K562 (cell line): ENCODE measurements around the gene ETHE1. TPM values are rescaled to one million over a fixed set of nuclear protein-coding genes. Genes with fewer than 3 reads are reported as not detected.

Experiments used
- ATAC-seq: fragments of 200-7000 bp; cut with Tn5 transposase; 3 replicates; pipeline ENCODE4 v1.9.1; 2020; ENCODE audit warnings: moderate library complexity
- BruUV-seq: library from RNA; stranded (reverse); fragments of 400-500 nt; replicated peaks from 2 replicates; lab custom pipeline; 2021; lab: Mats Ljungman, UMichigan
- CTCF ChIA-PET: fragments of 300-600 bp; formaldehyde crosslinking; extraction: SDS; loops from one replicate; lab custom pipeline; 2021; ENCODE audit warnings: low intra/inter-chr PET ratio; lab: Yijun Ruan, JAX
- POLR2A ChIA-PET: fragments of 300-600, 350-650 bp; sonication (Branson Sonifier 250); formaldehyde crosslinking; extraction: SDS; loops from one replicate; lab custom pipeline; 2021; ENCODE audit warnings: antibody characterized with exemption, inconsistent platforms; lab: Yijun Ruan, JAX
- DNase-seq, 4 experiments: peaks; one replicate each; pipeline versions ENCODE4 v3.0.0 to v3.0.0-alpha.2; 2011 to 2018; ENCODE audit warnings: low spot score in 3 of 4, mixed read lengths in 3 of 4; ENCODE audit errors: extremely low read depth in 1 of 4
- FAIRE-seq: peaks from 2 replicates; lab custom pipeline; 2011; peaks lifted over from hg19 to GRCh38; lab: Jason Lieb, UNC
- H2AFZ ChIP-seq: 2 replicates; pipeline ENCODE4 v1.6.0; 2011; ENCODE audit warnings: low read depth, low read length, control low read depth, inconsistent platforms
- H3K27ac ChIP-seq: fragments of 200-600 bp; 3 replicates; pipeline ENCODE4 v1.8.0; 2011; ENCODE audit warnings: low read depth, mild to moderate bottlenecking, control low read depth, inconsistent platforms, low read length, moderate library complexity, mixed read lengths; ENCODE audit errors: extremely low read depth
- H3K27me3 ChIP-seq, 2 experiments: fragments of 300-600 bp in 1 of 2; 2 replicates in 1 of 2; 3 replicates in 1 of 2; pipeline versions ENCODE4 v1.6.0 to v1.8.0; 2011; ENCODE audit warnings: inconsistent platforms in 2 of 2, low read length in 2 of 2, mild to moderate bottlenecking in 1 of 2, mixed read lengths in 1 of 2, moderate library complexity in 1 of 2; ENCODE audit not compliant: control insufficient read depth in 2 of 2, insufficient read depth in 2 of 2
- H3K36me3 ChIP-seq: fragments of 300-600 bp; 3 replicates; pipeline ENCODE4 v1.8.0; 2011; ENCODE audit warnings: mild to moderate bottlenecking, low read length, inconsistent platforms; ENCODE audit not compliant: control insufficient read depth, insufficient read depth
- H3K4me1 ChIP-seq, 2 experiments: fragments of 200-600 bp in 1 of 2; replicated peaks in 1 of 2; 2 replicates in 1 of 2; 3 replicates in 1 of 2; pipeline versions ENCODE4 v1.5.1 to v1.8.0; 2011; ENCODE audit warnings: inconsistent platforms in 2 of 2, low read length in 2 of 2, mild to moderate bottlenecking in 1 of 2, mixed read lengths in 1 of 2, moderate library complexity in 1 of 2; ENCODE audit not compliant: control insufficient read depth in 2 of 2, insufficient read depth in 2 of 2
- H3K4me2 ChIP-seq: 2 replicates; pipeline ENCODE4 v1.6.1; 2011; ENCODE audit warnings: low read length, control low read depth, inconsistent platforms, mixed read lengths; ENCODE audit not compliant: insufficient read depth
- H3K4me3 ChIP-seq: fragments of 200-600 bp; sonication (generic), shearing (Covaris generic); 2 replicates; pipeline ENCODE4 v1.5.1; 2016; ENCODE audit warnings: control low read depth, inconsistent platforms
- H3K79me2 ChIP-seq: fragments of 200-600 bp; 3 replicates; pipeline ENCODE4 v1.8.0; 2011; ENCODE audit warnings: low read length, inconsistent platforms; ENCODE audit not compliant: control insufficient read depth, insufficient read depth
- H3K9ac ChIP-seq, 2 experiments: 2 replicates each; pipeline versions ENCODE4 v1.6.0 to v1.6.1; 2011; ENCODE audit warnings: low read depth in 2 of 2, low read length in 2 of 2, control low read depth in 1 of 2, inconsistent platforms in 1 of 2, mild to moderate bottlenecking in 1 of 2, mixed read lengths in 1 of 2; ENCODE audit not compliant: insufficient read depth in 1 of 2
- H3K9me1 ChIP-seq: one replicate; pipeline ENCODE4 v1.6.0; 2011; ENCODE audit warnings: inconsistent platforms, mild to moderate bottlenecking, low read length, moderate library complexity; ENCODE audit not compliant: control insufficient read depth, insufficient read depth
- H3K9me3 ChIP-seq: replicated peaks from 2 replicates; pipeline ENCODE4 v1.5.1; 2011; ENCODE audit warnings: low read depth, low read length, inconsistent platforms; ENCODE audit not compliant: control insufficient read depth, insufficient read depth
- H4K20me1 ChIP-seq: replicated peaks from 2 replicates; pipeline ENCODE4 v1.6.1; 2011; ENCODE audit warnings: low read length, inconsistent platforms, mixed read lengths; ENCODE audit not compliant: control insufficient read depth, insufficient read depth
- ASH1L ChIP-seq: fragments of 450-650 bp; IDR thresholded peaks from 2 replicates; pipeline ENCODE4 v1.6.1; 2018; ENCODE audit warnings: borderline replicate concordance, mild to moderate bottlenecking, low read depth; ENCODE audit not compliant: partially characterized antibody
- KDM4B ChIP-seq, 2 experiments: fragments of 450-650 bp in 1 of 2; sonication (generic) in 1 of 2; IDR thresholded peaks; 2 replicates each; pipeline ENCODE4 v1.6.1; 2016 to 2017; ENCODE audit warnings: borderline replicate concordance in 2 of 2, antibody characterized with exemption in 1 of 2, low read depth in 1 of 2, mild to moderate bottlenecking in 1 of 2
- MAFK ChIP-seq: IDR thresholded peaks from 2 replicates; pipeline ENCODE4 v1.6.1; 2011; ENCODE audit warnings: low read length, improper control_type of control experiment
- NFATC3 ChIP-seq: fragments of 450-650 bp; IDR thresholded peaks from 2 replicates; pipeline ENCODE4 v1.6.1; 2017; ENCODE audit warnings: mild to moderate bottlenecking
- POLR3A ChIP-seq: IDR thresholded peaks from 2 replicates; pipeline ENCODE4 v1.6.1; 2011; ENCODE audit warnings: borderline replicate concordance, mild to moderate bottlenecking, moderate library complexity; ENCODE audit not compliant: insufficient read length, insufficient read depth; ENCODE audit errors: extremely low read depth
- TFAM ChIP-seq: fragments of 250-450 bp; sonication (Bioruptor Pico); conservative IDR thresholded peaks from 2 replicates; pipeline ENCODE4 v1.5.0; 2021; ENCODE audit warnings: mild to moderate bottlenecking, moderate library complexity
- ZNF140 ChIP-seq: fragments of 250-450 bp; sonication (Bioruptor Pico); IDR thresholded peaks from 2 replicates; pipeline ENCODE4 v1.8.0; 2021; ENCODE audit warnings: moderate library complexity, mild to moderate bottlenecking, inconsistent platforms
- ZNF282 ChIP-seq: sonication (generic); formaldehyde crosslinking; IDR thresholded peaks from 2 replicates; pipeline ENCODE4 v1.8.1; 2023; ENCODE audit warnings: missing genetic modification reagents
- ZNF511 ChIP-seq: sonication (generic); formaldehyde crosslinking; IDR thresholded peaks from 2 replicates; pipeline ENCODE4 v1.8.0; 2022; ENCODE audit warnings: mild to moderate bottlenecking, missing genetic modification reagents
- WGBS: fragments of 100-300 bp; shearing (Covaris generic); methylation state at CpG from one replicate; pipeline ENCODE4 v1.1.6; 2016; ENCODE audit warnings: low coverage, mixed read lengths; ENCODE audit not compliant: insufficient coverage; ENCODE audit errors: missing lambda C conversion rate; 5-methylcytosine and 5-hydroxymethylcytosine counted together
- in situ Hi-C: fragments of 300-500 bp; cut with MboI; formaldehyde crosslinking; loops from 4 replicates; pipeline ENCODE4 v1.15.0; 2018; ENCODE audit warnings: inconsistent platforms, mixed read lengths
- intact Hi-C: fragments of 100-400 bp; cut with micrococcal nuclease; formaldehyde crosslinking; loops from 2 replicates; pipeline ENCODE4 v1.14.2; 2022
- polyA plus RNA-seq, 8 experiments: library from polyadenylated mRNA; depleted of rRNA in 4 of 8; stranded (reverse) in 5 of 8; unstranded in 3 of 8; fragments of >200 nt; fragmentation: Nextera tagmentation in 2 of 8; fragmentation: Illumina TruSeq in 1 of 8; extraction: Ambion mirVana in 2 of 8; extraction: Trizol in 1 of 8; gene quantifications; 2 replicates each; pipeline versions ENCODE4 v1.2.1 to v1.2.3, GENCODE V29; 2011 to 2014; ENCODE audit warnings: inconsistent platforms in 1 of 8, missing spikeins in 1 of 8
- total RNA-seq, 7 experiments: library from RNA; depleted of rRNA in 6 of 7; stranded (reverse); fragments of >200 nt in 6 of 7; fragmentation: Illumina TruSeq in 2 of 7; extraction: Trizol in 2 of 7; gene quantifications; 2 replicates each; pipeline versions ENCODE4 v1.2.1 to v1.2.3, GENCODE V29; 2011 to 2021; ENCODE audit warnings: low replicate concordance in 1 of 7
- TF ChIP-seq, protein P1 (sequence below), 2 experiments: fragments of 450-650 bp; IDR thresholded peaks; 2 replicates each; pipeline ENCODE4 v1.6.1; 2016
- TF ChIP-seq, protein P2 (sequence below), 2 experiments: IDR thresholded peaks; 2 replicates each; pipeline ENCODE4 v1.6.1; 2012; ENCODE audit warnings: improper control_type of control experiment in 2 of 2, low read depth in 2 of 2, low read length in 2 of 2, borderline replicate concordance in 1 of 2

The ETHE1 gene
- total and polyA plus RNA-seq, 9 of the 15 experiments (the other 6 are each of a cell fraction or from before 2014, with no cell fraction given), result 2.9 to 21.0 (median 10.2) TPM

DNA sequence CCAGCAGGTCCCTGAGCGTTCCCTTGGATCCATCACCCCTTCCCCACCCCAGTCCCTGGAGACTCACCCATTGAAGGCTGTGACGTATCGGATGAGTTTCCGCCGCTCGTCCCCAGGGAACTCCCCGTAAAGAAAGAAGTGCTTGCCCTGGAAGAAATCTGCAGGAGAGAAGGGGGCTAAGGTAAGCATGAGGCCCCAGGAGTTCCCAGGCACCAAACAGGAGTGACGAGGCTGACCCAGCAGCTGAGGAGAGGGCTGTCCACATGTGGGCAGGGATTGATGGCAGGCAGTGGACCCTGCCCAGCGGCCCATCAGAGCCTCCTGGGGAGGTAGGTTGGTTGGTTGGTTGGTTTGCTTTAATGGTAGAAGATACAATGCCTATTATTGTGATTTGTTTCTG is 17.1 kb upstream of the ETHE1 start:
- H3K36me3 ChIP-seq, result peaks cover 51% of the 10 kb centered on the region; the same call in 2 of the 3 replicates
- no peaks in the 10 kb centered on the region for H3K9me1 ChIP-seq
- no peak overlapping the region for H3K4me2 ChIP-seq
- no peaks in the 10 kb centered on the region for H3K79me2 ChIP-seq
- DNase-seq (no peak), ATAC-seq (no peak), FAIRE-seq (no peak)
- no peak overlapping the region for H3K27ac ChIP-seq
- in situ Hi-C loops (no loop called here), intact Hi-C loops (no loop called here)
- H3K9ac ChIP-seq, result no peak overlapping the region
- peaks cover 1% of the 10 kb centered on the region; the same call in 1 of the 2 replicates for H3K9me3 ChIP-seq
- no peak overlapping the region for H3K4me3 ChIP-seq
- TF ChIP-seq MAFK (no peak), NFATC3 (no peak), ZNF511 (CRISPR knock-in tag) (no peak), POLR3A (no peak), TFAM (CRISPR knock-in tag) (no peak), ZNF282 (CRISPR knock-in tag) (no peak), ASH1L (no peak), ZNF140 (CRISPR knock-in tag) (no peak), KDM4B (IDR thresholded peaks at IDR 0.05; ENCODE audit: borderline replicate concordance in 2 of 2, low read depth in 1 of 2) (no peak)
- TF ChIP-seq, protein P1, sequence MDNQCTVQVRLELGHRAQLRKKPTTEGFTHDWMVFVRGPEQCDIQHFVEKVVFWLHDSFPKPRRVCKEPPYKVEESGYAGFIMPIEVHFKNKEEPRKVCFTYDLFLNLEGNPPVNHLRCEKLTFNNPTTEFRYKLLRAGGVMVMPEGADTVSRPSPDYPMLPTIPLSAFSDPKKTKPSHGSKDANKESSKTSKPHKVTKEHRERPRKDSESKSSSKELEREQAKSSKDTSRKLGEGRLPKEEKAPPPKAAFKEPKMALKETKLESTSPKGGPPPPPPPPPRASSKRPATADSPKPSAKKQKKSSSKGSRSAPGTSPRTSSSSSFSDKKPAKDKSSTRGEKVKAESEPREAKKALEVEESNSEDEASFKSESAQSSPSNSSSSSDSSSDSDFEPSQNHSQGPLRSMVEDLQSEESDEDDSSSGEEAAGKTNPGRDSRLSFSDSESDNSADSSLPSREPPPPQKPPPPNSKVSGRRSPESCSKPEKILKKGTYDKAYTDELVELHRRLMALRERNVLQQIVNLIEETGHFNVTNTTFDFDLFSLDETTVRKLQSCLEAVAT (IDR thresholded peaks at IDR 0.05), result no peak
- TF ChIP-seq, protein P2, sequence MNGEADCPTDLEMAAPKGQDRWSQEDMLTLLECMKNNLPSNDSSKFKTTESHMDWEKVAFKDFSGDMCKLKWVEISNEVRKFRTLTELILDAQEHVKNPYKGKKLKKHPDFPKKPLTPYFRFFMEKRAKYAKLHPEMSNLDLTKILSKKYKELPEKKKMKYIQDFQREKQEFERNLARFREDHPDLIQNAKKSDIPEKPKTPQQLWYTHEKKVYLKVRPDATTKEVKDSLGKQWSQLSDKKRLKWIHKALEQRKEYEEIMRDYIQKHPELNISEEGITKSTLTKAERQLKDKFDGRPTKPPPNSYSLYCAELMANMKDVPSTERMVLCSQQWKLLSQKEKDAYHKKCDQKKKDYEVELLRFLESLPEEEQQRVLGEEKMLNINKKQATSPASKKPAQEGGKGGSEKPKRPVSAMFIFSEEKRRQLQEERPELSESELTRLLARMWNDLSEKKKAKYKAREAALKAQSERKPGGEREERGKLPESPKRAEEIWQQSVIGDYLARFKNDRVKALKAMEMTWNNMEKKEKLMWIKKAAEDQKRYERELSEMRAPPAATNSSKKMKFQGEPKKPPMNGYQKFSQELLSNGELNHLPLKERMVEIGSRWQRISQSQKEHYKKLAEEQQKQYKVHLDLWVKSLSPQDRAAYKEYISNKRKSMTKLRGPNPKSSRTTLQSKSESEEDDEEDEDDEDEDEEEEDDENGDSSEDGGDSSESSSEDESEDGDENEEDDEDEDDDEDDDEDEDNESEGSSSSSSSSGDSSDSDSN (IDR thresholded peaks at IDR 0.05; ENCODE audit: borderline replicate concordance in 1 of 2, low read depth in 2 of 2, low read length in 2 of 2), result no peak
- POLR2A ChIA-PET, result no interaction called here
- 91% methylated on average over 7 of the region's 9 CpGs for WGBS
- CTCF ChIA-PET, result interaction anchor here (0.7 kb wide), 1 partner anchor 297 kb away, joined by 3 read pairs; no protein-coding TSS in a partner anchor
- H3K4me1 ChIP-seq, result no peaks in the 10 kb centered on the region; a peak in 1 of 5 replicates
- H4K20me1 ChIP-seq, result no peaks in the 10 kb centered on the region
- no peak overlapping the region for H2AFZ ChIP-seq
- no TSS peak for BruUV-seq
- no peaks in the 10 kb centered on the region for H3K27me3 ChIP-seq
